Stimulated activated naive B cell treated with anti-CD40 and anti-IgM and Interleukin-4, amounts not matched to agents 10 μg/mL and 1 μg/mL and 100 μg/mL, for 72 hours (primary cell): ENCODE measurements around the gene HSF2BP.
"Not testable (repeated sequence)": the region's sequence is repeated elsewhere in the genome, so short reads cannot be mapped to it uniquely, and the experiment has no call there.

Experiments used
- ATAC-seq, 2 donors: fragments of 150-1000 bp; cut with Tn5 transposase; replicated peaks; 2 replicates each; pipeline ENCODE4 v1.10.0; 2021; ENCODE audit warnings: moderate library complexity in 1 of 2
- DNase-seq: peaks from one replicate; pipeline ENCODE4 v3.0.0; 2021
- H3K27ac Mint-ChIP-seq: one replicate; pipeline ENCODE4 v1.8.0; 2022; ENCODE audit warnings: mild to moderate bottlenecking, mixed read lengths
- H3K27me3 Mint-ChIP-seq, 2 donors: one replicate each; pipeline ENCODE4 v1.8.0; 2022; ENCODE audit warnings: mixed read lengths in 2 of 2
- H3K36me3 Mint-ChIP-seq, 2 donors: one replicate each; pipeline ENCODE4 v1.8.0; 2022; ENCODE audit warnings: mixed read lengths in 2 of 2, mild to moderate bottlenecking in 1 of 2
- H3K4me1 Mint-ChIP-seq, 2 donors: one replicate each; pipeline ENCODE4 v1.8.0; 2022; ENCODE audit warnings: mixed read lengths in 2 of 2, mild to moderate bottlenecking in 1 of 2
- H3K4me3 Mint-ChIP-seq, 2 donors: one replicate each; pipeline ENCODE4 v1.8.0; 2022; ENCODE audit warnings: mild to moderate bottlenecking in 2 of 2, mixed read lengths in 2 of 2, moderate library complexity in 1 of 2
- H3K9me3 Mint-ChIP-seq, 2 donors: one replicate each; pipeline ENCODE4 v1.8.0; 2022; ENCODE audit warnings: mixed read lengths in 2 of 2, mild to moderate bottlenecking in 1 of 2

HSF2BP gene

DNA sequence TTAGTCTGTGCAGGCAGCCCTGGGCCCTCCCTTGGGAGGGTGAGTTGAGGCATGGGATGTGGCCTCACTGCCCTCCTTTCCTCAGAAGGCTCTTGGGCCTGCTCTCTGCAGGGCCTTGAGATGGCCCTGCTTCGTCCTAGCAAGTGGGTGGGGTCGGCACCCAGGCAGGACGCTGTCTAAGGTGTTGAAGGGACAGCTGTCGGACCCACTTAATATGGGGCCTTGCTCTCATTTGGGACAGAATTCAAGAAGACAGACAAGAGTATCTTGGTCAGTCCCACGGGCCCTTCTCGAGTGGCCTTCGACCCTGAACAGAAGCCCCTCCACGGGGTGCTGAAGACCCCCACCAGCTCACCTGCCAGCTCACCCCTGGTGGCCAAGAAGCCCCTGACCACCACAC is 33.7 kb upstream of the HSF2BP start:
- Mint-ChIP-seq H3K36me3 (peaks cover 47 to 64% of the 10 kb centered on the region in 2 donors), H3K4me3 (no peak overlapping the region), H3K27ac (no peak overlapping the region), H3K27me3 (no peaks in the 10 kb centered on the region), H3K9me3 (no peaks in the 10 kb centered on the region), H3K4me1 (peaks cover 5 to 9% of the 10 kb centered on the region in 2 donors)
- ATAC-seq, result no peak
- DNase-seq, result no peak

DNA sequence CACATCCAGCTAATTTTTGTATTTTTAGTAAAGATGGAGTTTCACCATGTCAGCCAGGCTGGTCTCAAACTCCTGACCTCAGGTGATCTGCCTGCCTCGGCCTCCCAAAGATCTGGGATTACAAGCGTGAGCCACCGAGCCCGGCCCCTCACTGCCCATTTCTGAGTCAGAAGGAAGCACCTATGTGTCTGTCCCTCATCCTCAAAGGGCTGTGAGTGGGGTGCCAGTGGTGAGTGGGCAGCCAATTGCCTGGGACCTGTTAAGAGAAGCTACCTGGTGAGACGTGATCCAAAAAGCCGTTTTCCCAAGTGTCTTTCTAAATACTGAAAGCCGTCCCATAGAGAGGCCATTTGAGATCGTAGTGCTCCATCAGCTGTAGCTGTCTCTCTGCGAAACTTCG is 32.5 kb upstream of the HSF2BP start:
- no peak overlapping the region for H3K4me3 Mint-ChIP-seq
- no peaks in the 10 kb centered on the region for H3K27me3 Mint-ChIP-seq
- no peak for DNase-seq
- no peak for ATAC-seq
- H3K9me3 Mint-ChIP-seq, result no peaks in the 10 kb centered on the region
- H3K36me3 Mint-ChIP-seq, result peaks cover 58 to 69% of the 10 kb centered on the region in 2 donors
- no peak overlapping the region for H3K27ac Mint-ChIP-seq
- H3K4me1 Mint-ChIP-seq, result peaks cover 15 to 21% of the 10 kb centered on the region in 2 donors

DNA sequence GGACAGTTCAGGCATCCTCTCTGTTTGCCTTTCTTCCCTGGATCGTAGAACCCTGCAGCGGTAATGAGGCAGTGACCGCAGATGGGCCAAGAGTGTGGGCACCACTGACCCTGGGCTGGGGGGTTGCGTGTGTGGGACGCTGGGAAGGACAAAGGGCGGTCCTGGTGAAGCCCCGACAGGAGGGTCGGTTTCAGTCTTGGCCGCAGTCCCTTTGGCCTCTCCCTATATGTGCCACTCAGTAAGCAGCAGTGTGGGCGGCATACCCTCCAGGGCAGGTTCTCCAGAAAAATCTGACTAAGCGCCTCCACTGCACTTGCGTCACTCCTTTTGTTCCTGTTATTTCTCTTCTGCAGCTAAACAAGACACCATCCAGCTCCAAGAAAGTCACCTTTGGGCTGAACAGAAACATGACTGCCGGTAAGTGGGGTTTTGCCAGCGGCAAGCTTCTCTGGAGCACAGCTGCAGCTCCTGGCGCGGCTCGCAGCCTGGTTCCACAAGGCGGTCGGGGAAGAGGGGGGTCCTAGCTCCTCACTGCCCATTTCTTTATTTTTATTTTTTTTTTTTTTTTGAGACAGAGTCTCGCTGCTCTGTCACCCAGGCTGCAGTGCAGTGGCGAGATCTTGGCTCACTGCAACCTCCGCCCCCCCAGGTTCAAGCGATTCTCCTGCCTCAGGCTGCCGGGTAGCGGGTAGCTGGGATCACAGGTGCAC is 32.0 kb upstream of the HSF2BP start:
- DNase-seq, result no peak
- no peaks in the 10 kb centered on the region for H3K9me3 Mint-ChIP-seq
- H3K27ac Mint-ChIP-seq, result no peak overlapping the region
- peaks cover 58 to 69% of the 10 kb centered on the region in 2 donors for H3K36me3 Mint-ChIP-seq
- no peak overlapping the region for H3K4me3 Mint-ChIP-seq
- no peaks in the 10 kb centered on the region for H3K27me3 Mint-ChIP-seq
- H3K4me1 Mint-ChIP-seq, result peaks cover 19 to 25% of the 10 kb centered on the region in 2 donors
- no peak for ATAC-seq

DNA sequence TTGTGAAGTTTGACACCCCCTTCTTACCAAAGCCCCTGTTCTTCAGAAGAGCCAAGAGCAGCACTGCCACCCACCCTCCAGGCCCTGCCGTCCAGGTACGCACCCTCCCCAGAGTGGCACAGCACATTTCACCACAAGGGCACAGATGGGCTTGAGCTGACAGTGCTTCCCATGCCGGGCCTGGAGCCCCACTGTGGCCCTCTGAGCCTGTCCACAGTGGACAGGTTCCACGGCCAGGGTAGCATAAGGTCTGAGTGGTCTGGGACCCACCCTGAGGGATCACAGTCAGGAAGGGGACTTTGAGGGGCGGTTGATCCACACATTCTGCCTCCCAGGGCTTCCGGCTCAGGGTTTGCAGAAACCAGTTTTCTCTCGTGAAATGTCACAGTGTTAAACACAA is 31.1 kb upstream of the HSF2BP start:
- DNase-seq (no peak), ATAC-seq (no peak)
- Mint-ChIP-seq H3K27ac (no peak overlapping the region), H3K9me3 (no peaks in the 10 kb centered on the region), H3K36me3 (peaks cover 58 to 67% of the 10 kb centered on the region in 2 donors), H3K4me1 (peaks cover 19 to 25% of the 10 kb centered on the region in 2 donors), H3K4me3 (no peak overlapping the region), H3K27me3 (no peaks in the 10 kb centered on the region)

DNA sequence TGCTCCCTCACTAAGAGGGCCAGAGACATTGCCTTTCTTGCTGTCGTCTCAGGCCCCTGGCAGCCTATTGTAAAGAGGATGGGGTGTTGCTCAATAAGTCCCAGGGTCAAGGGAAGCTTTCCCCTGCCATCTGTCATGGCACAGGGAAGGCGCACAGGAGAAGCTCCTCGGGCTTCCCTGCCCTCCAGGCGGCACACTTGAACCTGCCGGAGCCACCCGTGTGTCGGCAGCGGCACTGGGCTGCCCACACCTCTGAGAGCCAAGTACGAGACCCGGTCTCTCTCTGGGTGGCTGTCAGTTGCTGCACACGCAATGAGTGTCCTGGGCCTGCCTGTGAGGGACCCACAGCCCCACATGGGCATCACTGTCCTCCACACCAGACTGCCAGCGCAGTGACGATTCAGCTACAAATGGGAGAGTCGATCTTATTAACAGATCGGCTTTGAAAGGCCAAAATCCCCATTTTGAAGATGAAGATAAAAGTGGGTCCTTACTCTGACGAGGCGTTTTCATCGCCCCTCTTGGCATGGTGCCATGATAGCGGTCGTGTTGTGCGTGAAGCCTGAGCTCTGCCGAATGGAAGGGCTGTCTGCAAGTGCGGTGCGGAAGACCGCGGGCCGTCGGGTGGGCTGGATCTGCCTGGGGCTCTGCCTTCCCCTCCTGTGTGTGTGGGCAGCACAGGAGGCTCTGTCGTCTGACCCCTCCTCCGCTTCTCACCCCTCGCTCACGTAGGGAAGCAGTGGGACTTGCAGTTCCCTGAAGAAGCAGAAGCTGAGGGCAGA is 30.5 kb upstream of the HSF2BP start:
- Mint-ChIP-seq H3K9me3 (no peaks in the 10 kb centered on the region), H3K36me3 (peaks cover 63 to 69% of the 10 kb centered on the region in 2 donors), H3K4me1 (peaks cover 19 to 25% of the 10 kb centered on the region in 2 donors), H3K4me3 (no peak overlapping the region), H3K27me3 (no peaks in the 10 kb centered on the region), H3K27ac (no peak overlapping the region)
- DNase-seq (no peak), ATAC-seq (no peak)

DNA sequence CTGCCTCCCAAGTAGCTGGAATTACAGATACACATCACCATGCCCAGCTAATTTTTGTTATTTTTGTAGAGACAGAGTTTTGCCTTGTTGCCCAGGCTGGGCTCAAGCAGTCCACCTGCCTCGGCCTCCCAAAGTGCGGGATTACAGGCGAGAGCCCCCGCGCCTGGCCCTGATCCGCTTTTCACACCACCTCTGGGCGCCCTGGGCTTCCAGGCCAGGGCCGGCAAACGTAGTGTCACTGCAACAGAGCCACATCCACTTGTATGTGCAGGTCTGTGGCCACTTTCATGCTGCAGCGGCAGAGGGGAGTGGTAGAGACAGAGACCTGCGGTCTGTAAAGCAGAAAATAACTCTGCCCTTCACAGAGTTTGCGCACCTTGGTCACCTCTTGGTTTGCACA is 29.6 kb upstream of the HSF2BP start:
- DNase-seq (no peak), ATAC-seq (no peak)
- H3K4me1 Mint-ChIP-seq, result peaks cover 19 to 25% of the 10 kb centered on the region in 2 donors
- no peaks in the 10 kb centered on the region for H3K27me3 Mint-ChIP-seq
- H3K27ac Mint-ChIP-seq, result no peak overlapping the region
- H3K36me3 Mint-ChIP-seq, result peaks cover 64 to 68% of the 10 kb centered on the region in 2 donors
- H3K4me3 Mint-ChIP-seq, result no peak overlapping the region
- no peaks in the 10 kb centered on the region for H3K9me3 Mint-ChIP-seq

DNA sequence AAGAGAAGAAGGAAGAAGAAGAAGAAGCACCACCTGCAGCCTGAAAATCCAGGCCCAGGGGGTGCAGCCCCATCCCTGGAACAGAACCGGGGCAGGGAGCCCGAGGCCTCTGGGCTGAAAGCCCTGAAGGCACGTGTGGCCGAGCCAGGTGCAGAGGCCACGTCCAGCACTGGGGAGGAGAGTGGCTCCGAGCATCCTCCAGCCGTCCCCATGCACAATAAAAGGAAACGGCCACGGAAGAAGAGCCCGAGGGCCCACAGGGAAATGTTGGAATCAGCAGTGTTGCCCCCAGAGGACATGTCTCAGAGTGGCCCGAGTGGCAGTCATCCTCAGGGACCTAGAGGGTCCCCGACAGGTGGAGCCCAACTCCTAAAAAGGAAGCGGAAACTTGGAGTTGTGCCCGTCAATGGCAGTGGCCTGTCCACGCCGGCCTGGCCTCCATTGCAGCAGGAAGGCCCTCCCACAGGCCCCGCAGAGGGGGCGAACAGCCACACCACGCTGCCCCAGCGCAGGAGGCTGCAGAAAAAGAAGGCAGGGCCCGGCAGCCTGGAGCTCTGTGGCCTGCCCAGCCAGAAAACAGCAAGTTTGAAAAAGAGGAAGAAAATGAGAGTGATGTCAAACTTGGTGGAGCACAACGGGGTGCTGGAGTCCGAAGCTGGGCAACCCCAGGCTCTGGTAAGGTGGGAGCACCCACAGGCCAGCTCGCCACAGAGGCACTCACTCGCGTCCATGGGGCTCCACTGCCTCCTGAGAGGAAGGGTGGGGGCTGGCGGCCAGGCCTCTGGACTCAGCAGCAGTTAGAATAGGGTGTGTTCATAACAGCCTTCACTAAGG is 28.5 kb upstream of the HSF2BP start:
- Mint-ChIP-seq H3K4me1 (peaks cover 19 to 25% of the 10 kb centered on the region in 2 donors), H3K4me3 (peak overlapping the region in 1 of 2 donors; percentile 64), H3K27me3 (no peaks in the 10 kb centered on the region), H3K9me3 (no peaks in the 10 kb centered on the region), H3K27ac (peak overlapping the region; percentile 48), H3K36me3 (peaks cover 60 to 65% of the 10 kb centered on the region in 2 donors)
- DNase-seq (peak; percentile 29), ATAC-seq (peak; percentile 90)

DNA sequence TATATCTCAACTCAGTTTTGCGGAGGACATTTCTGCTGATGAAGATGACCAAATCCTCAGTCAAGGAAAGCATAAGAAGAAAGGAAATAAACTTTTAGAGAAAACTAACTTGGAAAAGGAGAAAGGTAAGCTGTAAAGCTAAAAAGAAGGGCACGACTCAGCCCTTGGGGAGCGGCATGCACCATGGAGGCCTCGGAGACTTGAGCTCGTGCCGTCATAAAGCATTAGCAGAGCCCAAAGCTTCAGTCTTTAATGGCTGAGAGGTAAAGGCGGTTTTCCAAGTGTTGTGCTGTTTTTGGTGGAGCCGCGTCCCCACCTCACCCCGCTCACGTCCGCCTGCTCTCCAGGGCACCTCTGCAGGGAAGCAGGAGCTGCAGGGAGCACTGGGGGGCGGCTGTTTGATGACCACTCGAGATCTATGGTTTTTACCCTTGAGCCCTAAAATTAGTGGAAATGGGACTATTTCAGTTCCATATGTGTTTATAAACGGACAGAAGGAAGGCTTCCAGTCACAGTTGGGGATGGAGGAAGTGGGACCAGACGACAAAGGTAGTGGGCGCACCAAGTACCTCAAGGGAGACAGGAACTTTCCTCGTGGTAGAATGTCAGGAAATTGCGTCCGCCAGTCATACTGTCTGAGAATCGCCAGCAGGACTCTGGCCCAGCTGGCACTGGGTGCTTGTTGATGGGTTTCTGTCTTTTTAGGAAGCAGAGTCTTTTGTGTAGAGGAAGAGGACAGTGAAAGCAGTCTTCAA is 27.7 kb upstream of the HSF2BP start:
- Mint-ChIP-seq H3K4me1 (peaks cover 19 to 25% of the 10 kb centered on the region in 2 donors), H3K27ac (peak overlapping the region; percentile 81), H3K27me3 (no peaks in the 10 kb centered on the region), H3K9me3 (no peaks in the 10 kb centered on the region), H3K36me3 (peaks cover 63 to 67% of the 10 kb centered on the region in 2 donors), H3K4me3 (peak overlapping the region in 1 of 2 donors; percentile 64)
- DNase-seq (no peak), ATAC-seq (no peak)

DNA sequence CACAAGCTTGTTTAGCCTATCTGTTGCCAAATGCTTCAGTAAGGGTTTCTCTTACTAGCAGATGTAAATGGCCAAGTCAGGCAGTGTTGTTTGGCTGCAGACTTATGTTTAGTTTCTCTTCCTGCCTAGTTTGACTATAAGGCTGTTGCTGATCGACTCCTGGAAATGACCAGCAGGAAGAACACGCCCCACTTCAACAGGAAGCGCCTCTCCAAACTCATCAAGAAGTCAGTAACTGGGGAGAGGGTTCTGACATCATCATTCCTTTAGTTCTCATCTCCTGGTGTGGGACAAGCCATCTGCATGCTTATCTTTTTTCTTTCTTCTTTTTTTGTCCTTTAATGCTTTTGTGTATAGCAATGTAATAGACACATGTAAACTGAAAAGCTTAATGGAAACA is 25.1 kb upstream of the HSF2BP start:
- DNase-seq, result no peak
- H3K27ac Mint-ChIP-seq, result peak overlapping the region; percentile 11
- no peaks in the 10 kb centered on the region for H3K27me3 Mint-ChIP-seq
- H3K4me3 Mint-ChIP-seq, result no peak overlapping the region
- no peak for ATAC-seq
- peaks cover 22 to 25% of the 10 kb centered on the region in 2 donors for H3K4me1 Mint-ChIP-seq
- no peaks in the 10 kb centered on the region for H3K9me3 Mint-ChIP-seq
- peaks cover 56 to 64% of the 10 kb centered on the region in 2 donors for H3K36me3 Mint-ChIP-seq

DNA sequence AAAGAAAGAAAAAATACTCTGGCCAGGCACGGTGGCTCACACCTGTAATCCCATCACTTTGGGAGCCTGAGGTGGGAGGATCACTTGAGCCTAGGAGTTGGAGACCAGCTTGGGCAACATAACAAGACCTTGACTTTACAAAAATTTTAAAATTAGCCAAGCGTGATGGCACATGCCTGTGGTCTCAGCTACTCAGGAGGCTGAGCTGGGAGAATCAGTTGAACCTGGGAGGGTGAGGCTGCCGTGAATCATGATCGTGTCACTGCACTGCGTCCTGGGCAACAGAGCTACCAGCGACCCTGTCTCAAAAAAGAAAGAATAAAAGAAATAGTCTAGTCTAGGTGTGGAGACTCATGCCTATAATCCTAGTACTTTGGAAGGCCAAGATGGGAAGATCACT is 22.4 kb upstream of the HSF2BP start:
- peaks cover 44 to 63% of the 10 kb centered on the region in 2 donors for H3K36me3 Mint-ChIP-seq
- H3K4me3 Mint-ChIP-seq, result no peak overlapping the region
- ATAC-seq, result no peak
- no peaks in the 10 kb centered on the region for H3K27me3 Mint-ChIP-seq
- peaks cover 3 to 6% of the 10 kb centered on the region in 2 donors for H3K4me1 Mint-ChIP-seq
- no peaks in the 10 kb centered on the region for H3K9me3 Mint-ChIP-seq
- no peak for DNase-seq
- H3K27ac Mint-ChIP-seq, result no peak overlapping the region

DNA sequence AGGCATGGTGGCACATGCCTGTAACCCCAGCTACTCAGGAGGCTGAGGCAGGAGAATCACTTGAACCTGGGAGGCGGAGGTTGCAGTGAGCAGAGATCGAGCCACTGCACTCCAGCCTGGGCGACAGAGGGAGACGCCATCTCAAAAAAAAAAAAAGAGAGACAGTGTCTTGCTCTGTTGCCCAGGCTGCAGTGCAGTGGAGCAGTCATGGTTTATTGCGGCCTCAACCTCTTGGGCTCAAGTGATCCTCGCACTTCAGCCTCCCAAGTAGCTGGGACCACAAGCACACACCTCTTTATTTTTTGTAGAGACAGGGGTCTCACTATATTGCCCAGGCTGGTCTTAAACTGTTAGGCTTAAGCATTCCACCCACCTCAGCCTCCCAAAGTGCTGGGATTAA is 21.1 kb upstream of the HSF2BP start:
- not testable (repeated sequence) for H3K4me1 Mint-ChIP-seq, DNase-seq, ATAC-seq, H3K9me3 Mint-ChIP-seq, H3K27me3 Mint-ChIP-seq, H3K27ac Mint-ChIP-seq, H3K4me3 Mint-ChIP-seq
- H3K36me3 Mint-ChIP-seq, result peaks cover 42 to 60% of the 10 kb centered on the region in 2 donors

DNA sequence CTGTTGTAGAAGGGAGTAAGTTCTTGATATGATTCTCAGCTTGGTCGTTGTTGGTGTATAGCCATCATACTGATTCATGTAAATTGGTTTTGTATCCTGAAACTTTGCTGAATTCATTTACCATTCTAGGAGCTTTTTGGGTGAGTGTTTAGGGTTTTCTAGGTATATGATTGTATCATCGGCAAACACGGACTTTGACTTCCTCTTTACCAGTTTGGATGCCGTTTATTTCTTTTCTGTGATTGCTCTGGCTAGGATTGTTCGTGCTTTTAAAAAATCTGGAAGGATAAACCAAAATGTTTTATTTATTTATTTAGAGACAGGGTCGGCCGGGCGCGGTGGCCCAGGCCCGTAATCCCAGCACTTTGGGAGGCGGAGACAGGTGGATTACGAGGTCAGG is 20.7 kb upstream of the HSF2BP start:
- Mint-ChIP-seq H3K4me1 (peaks cover 0 to 3% of the 10 kb centered on the region in 2 donors), H3K27me3 (no peaks in the 10 kb centered on the region), H3K9me3 (no peaks in the 10 kb centered on the region), H3K36me3 (peaks cover 38 to 58% of the 10 kb centered on the region in 2 donors), H3K4me3 (no peak overlapping the region), H3K27ac (peak overlapping the region; percentile 38)
- DNase-seq (no peak), ATAC-seq (no peak)

DNA sequence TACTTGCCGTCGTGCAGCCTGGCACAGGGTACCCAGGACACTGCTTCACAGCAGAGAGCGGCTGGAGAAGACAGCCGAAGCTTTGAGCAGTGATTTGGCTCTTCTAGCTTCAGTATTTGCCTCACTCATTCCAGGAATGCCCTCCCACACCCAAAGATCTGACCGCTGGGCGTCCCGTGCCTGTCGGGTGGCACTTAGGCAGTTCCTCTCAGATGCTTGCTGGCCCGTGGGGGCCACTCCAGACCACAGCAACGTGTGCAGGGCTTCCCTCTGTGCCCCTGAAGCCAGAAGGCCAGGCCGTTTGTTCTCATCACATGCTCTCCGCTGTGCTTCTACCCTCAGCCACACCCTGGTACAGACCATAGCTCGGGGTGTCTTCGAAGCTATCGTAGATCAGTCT is 17.1 kb upstream of the HSF2BP start:
- Mint-ChIP-seq H3K27ac (no peak overlapping the region), H3K9me3 (no peaks in the 10 kb centered on the region), H3K27me3 (no peaks in the 10 kb centered on the region), H3K4me1 (peaks cover 0 to 3% of the 10 kb centered on the region in 2 donors), H3K4me3 (no peak overlapping the region), H3K36me3 (peaks cover 29 to 55% of the 10 kb centered on the region in 2 donors)
- ATAC-seq (no peak), DNase-seq (no peak)

DNA sequence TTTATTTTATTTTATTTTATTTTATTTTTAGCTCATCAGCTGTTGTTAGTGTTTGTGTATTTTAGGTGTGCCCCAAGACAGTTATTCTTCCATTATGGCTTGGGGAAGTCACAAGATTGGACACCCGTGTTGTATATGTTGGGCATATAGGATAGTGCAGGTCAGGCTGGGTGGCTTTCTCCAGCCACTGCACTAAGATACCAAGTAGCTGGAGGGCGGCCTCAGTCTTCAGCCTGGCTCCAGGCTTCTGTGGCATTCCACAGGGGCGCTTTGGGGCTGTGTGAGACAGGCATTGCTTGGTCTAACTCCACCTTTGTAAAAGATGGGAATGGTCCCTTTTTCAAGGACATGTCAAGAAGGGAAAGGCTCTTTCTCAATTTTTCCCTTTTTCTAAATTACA is 16.6 kb upstream of the HSF2BP start:
- Mint-ChIP-seq H3K27me3 (no peaks in the 10 kb centered on the region), H3K36me3 (peaks cover 29 to 57% of the 10 kb centered on the region in 2 donors), H3K9me3 (no peaks in the 10 kb centered on the region), H3K4me3 (no peak overlapping the region), H3K4me1 (peaks cover 0 to 3% of the 10 kb centered on the region in 2 donors), H3K27ac (no peak overlapping the region)
- DNase-seq (no peak), ATAC-seq (no peak)
